ENCODE measurements around the gene ZNF570.

DNA sequence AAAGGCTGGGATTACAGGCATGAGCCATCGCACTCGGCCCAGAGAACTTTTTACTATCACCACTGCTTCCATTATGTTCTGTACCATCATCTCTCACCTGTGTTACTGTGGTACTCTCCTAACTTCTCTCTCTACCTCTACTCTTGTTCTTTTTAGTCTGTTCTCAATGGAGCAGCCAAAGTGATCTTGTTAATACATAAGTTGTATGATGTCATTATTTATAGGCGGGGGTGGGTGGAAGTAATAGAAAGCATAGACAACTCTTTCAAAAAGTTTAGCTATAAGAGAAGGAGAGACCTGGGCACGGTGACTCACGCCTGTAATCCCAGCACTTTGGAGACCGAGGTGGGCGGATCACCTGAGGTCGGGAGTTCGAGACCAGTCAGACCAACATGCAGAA, 3.0 kb downstream of the ZNF570 start:
- no peak for TF ChIP-seq EZH2phosphoT487 (IDR thresholded peaks at IDR 0.05; ENCODE audit: low read depth, severe bottlenecking, unreplicated experiment)
- TF ChIP-seq, protein P1, sequence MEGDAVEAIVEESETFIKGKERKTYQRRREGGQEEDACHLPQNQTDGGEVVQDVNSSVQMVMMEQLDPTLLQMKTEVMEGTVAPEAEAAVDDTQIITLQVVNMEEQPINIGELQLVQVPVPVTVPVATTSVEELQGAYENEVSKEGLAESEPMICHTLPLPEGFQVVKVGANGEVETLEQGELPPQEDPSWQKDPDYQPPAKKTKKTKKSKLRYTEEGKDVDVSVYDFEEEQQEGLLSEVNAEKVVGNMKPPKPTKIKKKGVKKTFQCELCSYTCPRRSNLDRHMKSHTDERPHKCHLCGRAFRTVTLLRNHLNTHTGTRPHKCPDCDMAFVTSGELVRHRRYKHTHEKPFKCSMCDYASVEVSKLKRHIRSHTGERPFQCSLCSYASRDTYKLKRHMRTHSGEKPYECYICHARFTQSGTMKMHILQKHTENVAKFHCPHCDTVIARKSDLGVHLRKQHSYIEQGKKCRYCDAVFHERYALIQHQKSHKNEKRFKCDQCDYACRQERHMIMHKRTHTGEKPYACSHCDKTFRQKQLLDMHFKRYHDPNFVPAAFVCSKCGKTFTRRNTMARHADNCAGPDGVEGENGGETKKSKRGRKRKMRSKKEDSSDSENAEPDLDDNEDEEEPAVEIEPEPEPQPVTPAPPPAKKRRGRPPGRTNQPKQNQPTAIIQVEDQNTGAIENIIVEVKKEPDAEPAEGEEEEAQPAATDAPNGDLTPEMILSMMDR (IDR thresholded peaks at IDR 0.05; ENCODE audit: poor library complexity), result no peak
- no peak for TF ChIP-seq EZH2 (IDR thresholded peaks at IDR 0.05; ENCODE audit: borderline replicate concordance)
